HG03520 (cell line): ENCODE measurements around the gene CBX3.
"Not testable (repeated sequence)": the region's sequence is repeated elsewhere in the genome, so short reads cannot be mapped to it uniquely, and the experiment has no call there.

Experiments used
- ATAC-seq: cut with Tn5 transposase; IDR thresholded peaks from one replicate; pipeline ENCODE4 v1.9.1; 2021; ENCODE audit warnings: mild to moderate bottlenecking, moderate library complexity; ENCODE audit not compliant: unreplicated experiment

The CBX3 gene

DNA sequence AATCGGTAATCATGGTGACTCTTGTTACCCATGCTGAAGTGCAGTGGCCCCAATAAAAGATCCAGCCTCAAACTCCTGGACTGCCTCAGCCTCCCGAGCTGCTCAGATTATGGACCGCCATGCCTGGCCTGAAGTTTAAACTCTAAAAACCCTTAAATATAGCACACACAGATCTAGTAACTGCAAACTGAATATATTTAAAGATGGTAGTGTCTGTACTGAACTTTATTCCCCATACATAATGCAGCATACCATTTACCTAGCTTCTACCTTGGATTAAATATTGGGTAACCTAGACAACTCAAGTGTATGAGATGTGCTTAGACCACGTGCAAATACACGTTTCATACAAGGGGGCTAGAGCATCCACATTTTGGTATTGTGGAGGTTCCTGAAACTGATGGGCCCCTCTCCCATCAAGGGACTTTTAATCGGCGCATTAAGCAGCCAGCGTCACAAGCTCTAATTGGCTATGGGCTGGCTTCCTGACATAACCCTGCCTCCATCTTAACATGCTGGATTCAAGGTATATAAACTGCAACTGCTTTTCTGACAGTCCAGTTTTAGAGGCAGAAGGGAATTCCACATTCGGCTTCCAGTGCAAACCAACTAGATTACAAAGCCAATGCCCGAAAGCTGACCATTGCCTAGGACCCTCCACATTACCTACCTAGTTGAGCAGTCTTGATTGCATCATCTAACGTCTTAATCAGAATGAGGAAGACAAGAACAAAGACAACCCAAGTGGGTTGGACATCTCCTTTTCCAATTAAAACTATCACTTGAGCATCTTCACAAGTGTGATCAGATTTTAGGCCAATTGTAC, 14.0 kb upstream of the CBX3 start:
- ATAC-seq: no peak

DNA sequence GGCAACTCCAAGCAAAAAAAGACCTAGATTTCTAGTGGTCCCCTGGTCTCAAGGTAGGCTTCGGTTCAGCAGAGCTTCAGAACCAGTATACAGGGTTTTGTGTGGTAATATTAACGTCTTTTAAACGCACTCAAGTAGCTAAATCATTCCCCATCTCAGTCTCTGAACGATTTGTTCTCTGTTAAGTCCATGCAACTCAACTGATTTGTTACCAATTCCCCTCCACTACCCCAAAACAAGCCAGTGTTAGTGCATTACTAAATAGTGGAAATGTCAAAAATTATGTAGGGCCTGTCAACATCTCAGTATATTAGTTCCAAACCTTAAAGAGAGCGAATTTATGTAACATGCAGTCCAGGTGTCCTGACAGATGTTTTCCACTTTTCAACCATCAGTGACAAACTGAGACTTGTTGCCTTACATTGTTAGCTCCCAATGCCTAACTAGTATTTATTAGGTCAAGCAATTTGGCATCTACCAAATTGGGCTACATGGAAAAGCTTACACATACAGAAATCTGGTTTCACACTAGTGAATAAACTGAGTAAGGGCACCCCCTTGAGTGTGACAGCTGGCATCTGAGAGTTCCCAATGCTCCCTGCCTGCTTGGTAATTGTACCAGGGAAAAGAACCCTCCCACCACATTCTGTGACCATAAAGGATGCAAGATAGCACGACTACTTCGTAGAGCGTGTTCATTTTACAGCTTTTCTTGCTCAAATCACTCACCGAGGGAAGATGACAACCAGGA, 13.2 kb upstream of the CBX3 start:
- ATAC-seq: no peak

DNA sequence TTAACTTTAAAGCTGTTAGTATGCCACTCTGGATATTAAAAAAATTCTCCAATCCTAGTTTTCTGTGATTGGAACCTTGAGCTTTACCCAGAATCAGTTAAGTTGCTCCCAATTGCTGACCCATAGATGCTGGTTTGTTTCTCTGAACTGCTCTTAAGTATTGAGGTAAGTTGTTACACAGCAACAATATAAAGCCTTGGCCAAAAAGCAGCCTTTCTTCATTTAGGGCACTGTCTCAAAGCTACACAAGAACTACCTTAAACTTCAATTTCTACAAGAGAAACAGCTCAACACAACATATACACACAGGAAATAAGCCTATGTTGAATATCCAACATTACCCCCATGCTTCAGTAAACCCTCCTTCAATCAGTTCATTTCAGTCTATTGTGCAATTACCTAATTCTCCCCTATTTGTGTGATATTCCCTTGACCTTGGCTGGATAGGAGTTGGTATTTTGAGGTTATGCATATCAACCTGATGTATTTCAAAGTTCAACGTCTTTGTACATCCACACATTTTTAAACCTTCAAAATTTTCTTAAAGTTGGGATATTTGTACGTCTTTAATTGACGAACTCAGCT, 12.5 kb upstream of the CBX3 start:
- ATAC-seq: no peak

GRCh38 chr7:26189697-26190096, 11.8 kb upstream of the CBX3 start:
- ATAC-seq: no peak

DNA sequence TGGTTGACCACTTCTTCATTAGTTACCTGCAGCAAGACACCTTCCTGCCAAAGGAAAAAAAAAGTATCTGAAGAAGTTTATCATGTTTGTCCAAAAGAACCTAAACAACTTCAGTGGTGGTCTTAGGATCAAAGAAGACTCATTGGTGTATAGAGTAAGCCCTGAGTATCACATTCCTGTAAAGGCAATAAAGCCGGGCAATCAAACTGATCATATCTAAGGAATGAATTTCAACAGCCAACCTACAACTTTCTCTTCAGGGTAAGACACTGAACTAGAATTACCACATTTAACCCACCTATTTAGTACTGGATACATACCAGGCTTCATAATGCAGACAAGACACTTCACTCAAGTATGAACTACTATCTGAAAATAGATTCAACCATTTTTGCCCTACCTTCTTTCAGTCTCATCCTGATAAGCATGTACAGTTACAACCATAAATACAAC, 11.1 kb upstream of the CBX3 start:
- ATAC-seq: no peak

- ATAC-seq: no peak
Observed at GRCh38 chr7:26191233-26191973, 10.1 kb upstream of the CBX3 start.

- no peak for ATAC-seq
Observed at GRCh38 chr7:26191974-26192479, 9.5 kb upstream of the CBX3 start.

GRCh38 chr7:26192485-26193087, 9.0 kb upstream of the CBX3 start:
- ATAC-seq: no peak

DNA sequence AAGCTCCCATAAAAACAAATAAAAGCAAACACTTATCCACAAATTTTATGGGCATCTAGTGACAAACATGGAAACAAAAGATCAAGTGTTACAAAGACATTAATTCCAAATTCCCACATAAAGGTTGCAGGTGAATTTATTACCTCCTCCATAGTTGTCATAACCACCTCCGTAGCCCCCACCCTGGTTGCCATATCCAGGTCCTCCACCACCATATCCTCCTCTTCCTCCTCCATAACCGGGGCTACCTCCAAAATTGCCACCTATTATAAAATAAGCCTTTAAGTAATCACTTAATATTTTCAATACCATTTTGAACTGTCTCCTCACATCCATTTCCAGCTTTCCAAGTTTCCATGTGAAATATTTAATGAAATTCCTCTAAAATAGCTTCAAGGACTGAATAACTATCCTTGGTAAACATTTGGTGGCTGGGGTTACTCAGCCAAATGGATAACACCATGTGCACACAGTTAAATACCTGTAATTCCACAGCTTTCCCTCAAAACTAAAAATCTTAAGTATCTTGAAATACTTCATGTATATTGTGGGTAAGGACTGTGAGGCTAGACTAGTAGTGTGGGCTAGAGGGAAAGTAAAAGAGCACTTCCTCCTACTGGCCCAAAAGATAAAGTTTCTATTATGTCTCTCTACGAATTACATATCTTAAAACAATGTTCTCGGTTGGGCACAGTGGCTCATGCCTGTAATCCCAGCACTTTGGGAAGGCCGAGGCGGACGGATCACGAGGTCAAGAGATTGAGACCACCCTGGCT, 7.9 kb upstream of the CBX3 start:
- no peak for ATAC-seq

DNA sequence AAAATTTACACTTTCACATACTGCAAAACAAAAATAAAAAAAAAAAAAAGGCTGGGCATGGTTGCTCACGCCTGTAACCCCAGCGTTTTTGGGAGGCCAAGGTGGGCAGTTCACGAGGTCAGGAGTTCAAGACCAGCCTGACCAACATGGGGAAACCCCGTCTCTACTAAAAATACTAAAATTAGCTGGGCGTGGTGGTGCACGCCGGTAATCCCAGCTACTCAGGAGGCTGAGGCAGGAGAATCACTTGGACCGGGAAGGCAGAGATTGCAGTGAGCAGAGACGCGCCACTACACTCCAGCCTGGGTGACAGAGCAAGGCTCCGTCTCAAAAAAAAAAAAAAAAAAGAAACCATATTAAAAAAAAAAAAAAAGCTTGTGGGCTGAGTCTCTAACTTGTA, 6.8 kb upstream of the CBX3 start:
- ATAC-seq: not testable (repeated sequence)

GRCh38 chr7:26195182-26195581, 6.4 kb upstream of the CBX3 start:
- no peak for ATAC-seq

- ATAC-seq: no peak
Observed at GRCh38 chr7:26195867-26196657, 5.5 kb upstream of the CBX3 start.

DNA sequence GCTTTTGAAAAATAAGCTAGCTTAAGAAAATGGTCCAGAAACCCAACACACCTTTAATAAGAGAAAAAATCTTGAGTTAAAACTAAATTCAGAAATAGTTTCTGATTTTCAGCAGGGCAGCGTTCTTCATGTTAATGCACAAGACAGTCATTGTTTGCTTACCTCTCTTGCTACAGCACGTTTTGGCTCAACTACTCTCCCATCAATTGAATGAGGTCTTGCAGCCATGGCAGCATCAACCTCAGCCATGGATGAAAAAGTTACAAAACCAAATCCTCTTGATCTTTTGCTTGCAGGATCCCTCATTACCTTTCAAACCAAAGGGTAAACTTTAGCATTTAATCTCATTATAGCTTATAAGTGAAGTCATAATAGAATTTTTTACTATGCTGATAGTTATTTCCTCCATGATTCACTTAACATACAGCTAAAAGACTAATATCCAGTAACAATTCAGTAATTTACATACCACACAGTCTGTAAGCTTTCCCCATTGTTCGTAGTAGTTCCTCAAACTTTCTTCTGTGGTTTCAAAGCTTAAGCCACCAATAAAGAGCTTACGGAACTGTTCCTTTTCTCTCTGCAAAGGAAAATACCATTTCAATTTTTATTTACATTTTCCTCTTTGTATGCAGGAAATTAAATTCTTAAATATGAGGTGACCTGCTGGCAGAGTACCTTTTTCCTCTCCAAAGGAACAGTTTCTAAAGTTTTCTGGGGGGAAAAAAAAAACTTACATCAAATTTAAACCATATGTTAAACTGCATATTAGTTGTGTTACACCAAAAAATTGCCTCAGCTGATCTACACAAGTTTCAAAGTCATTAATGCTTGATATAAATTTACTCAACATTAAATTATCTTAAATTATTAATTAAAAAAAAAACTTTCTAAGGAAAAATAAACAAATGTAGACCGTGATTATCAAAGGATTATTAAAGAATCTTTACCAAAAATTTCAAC, 4.1 kb upstream of the CBX3 start:
- no peak for ATAC-seq

DNA sequence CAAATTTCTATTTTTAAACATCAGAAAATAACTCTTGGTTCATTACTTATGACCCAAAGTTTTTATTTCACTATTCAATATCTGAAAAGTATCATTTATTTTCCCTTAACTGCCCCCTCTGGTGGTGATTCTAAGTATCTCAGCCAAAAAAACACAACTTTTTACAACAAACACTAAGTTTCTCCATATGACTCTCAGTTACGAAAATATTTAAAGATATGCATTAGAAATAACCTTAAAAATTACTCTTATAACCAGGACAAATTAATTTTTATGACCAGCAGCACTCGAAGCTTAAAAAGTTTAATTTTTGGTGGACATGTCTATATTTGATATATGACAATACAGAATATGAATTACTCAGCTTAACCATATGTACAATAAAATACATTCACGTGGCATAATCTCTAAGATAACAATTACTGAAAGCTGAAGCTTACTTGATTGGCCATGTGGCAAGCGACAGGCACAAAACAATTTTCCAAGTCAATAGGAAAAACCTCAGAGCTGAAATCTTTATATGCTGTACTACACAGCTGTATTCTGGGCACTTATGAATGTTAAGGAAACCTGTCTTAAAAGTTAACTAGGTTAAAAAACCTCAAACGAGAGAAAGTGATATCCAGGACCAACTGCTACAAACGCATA, 3.3 kb upstream of the CBX3 start:
- ATAC-seq: no peak

DNA sequence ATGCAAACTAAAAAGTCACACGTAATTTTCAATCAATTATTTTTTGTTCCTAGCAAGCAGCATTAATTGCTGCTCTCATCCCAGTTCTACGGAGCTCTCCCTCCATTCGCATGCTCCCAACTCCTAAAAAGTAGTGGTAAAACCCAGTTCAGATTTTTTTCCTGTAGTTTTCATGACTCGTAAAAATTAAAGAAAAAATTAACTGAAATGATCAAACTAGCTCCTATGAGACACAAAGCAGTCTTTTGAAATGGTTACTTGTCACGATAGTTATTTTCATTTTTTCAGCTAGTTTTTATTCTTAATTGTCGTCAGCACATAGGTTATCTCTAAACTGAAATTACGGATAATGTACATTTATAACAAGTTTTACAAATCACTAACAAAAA, 2.8 kb upstream of the CBX3 start:
- ATAC-seq: no peak

GRCh38 chr7:26199301-26200037, 2.1 kb upstream of the CBX3 start:
- no peak for ATAC-seq

GRCh38 chr7:26200038-26200443, 1.5 kb upstream of the CBX3 start:
- ATAC-seq: no peak
